22Rv1 (cell line): ENCODE measurements around the gene SGK1.
"Not testable (repeated sequence)": the region's sequence is repeated elsewhere in the genome, so short reads cannot be mapped to it uniquely, and the experiment has no call there.

Source experiments
- H3K27ac ChIP-seq: fragments of 450-650 bp; 2 replicates; pipeline ENCODE4 v1.5.1; 2017
- CTCF ChIP-seq: fragments of 450-650 bp; IDR thresholded peaks from 2 replicates; pipeline ENCODE4 v1.5.1; 2017; ENCODE audit warnings: mild to moderate bottlenecking
- ZFX ChIP-seq: fragments of 450-650 bp; IDR thresholded peaks from 2 replicates; pipeline ENCODE4 v1.6.1; 2017; ENCODE audit warnings: antibody characterized with exemption, borderline replicate concordance

Gene SGK1

GRCh38 chr6:134216301-134217010 lies 101.5 kb downstream of the SGK1 start:
- no peak overlapping the region for H3K27ac ChIP-seq
- TF ChIP-seq CTCF (no peak), ZFX (no peak)

GRCh38 chr6:134213410-134213809 lies 104.5 kb downstream of the SGK1 start:
- H3K27ac ChIP-seq, result not testable (repeated sequence)

GRCh38 chr6:134211297-134211696 lies 106.6 kb downstream of the SGK1 start:
- no peak overlapping the region for H3K27ac ChIP-seq
- TF ChIP-seq CTCF (no peak), ZFX (no peak)

- H3K27ac ChIP-seq, result no peak overlapping the region
- no peak for TF ChIP-seq CTCF
- TF ChIP-seq ZFX, result no peak
Observed at GRCh38 chr6:134207421-134207820, 110.5 kb downstream of the SGK1 start.

- no peak for TF ChIP-seq ZFX
- H3K27ac ChIP-seq, result no peak overlapping the region
Observed at GRCh38 chr6:134205366-134205765, 112.5 kb downstream of the SGK1 start.

GRCh38 chr6:134204759-134205158 lies 113.2 kb downstream of the SGK1 start:
- H3K27ac ChIP-seq, result not testable (repeated sequence)

- no peak overlapping the region for H3K27ac ChIP-seq
- TF ChIP-seq CTCF (no peak), ZFX (no peak)
Observed at GRCh38 chr6:134204031-134204430, 113.9 kb downstream of the SGK1 start.

- H3K27ac ChIP-seq, result no peak overlapping the region
- TF ChIP-seq ZFX (no peak), CTCF (no peak)
Observed at GRCh38 chr6:134201716-134202115, 116.2 kb downstream of the SGK1 start.

GRCh38 chr6:134199848-134200606 lies 117.9 kb downstream of the SGK1 start:
- TF ChIP-seq ZFX, result no peak
- TF ChIP-seq CTCF, result no peak
- H3K27ac ChIP-seq, result no peak overlapping the region
